HG03095 (cell line): ENCODE data around the gene COMMD9.

ENCODE experiments used
- ATAC-seq: cut with Tn5 transposase; IDR thresholded peaks from one replicate; pipeline ENCODE4 v1.9.1; 2021; ENCODE audit warnings: moderate library complexity; ENCODE audit not compliant: unreplicated experiment

The COMMD9 gene

GRCh38 chr11:36258730-36259360 lies 30.4 kb downstream of the COMMD9 start:
- ATAC-seq = no peak

- ATAC-seq = no peak
These were observed 31.9 kb downstream of the COMMD9 start for GRCh38 chr11:36257351-36257750.

GRCh38 chr11:36254713-36255112 lies 34.5 kb downstream of the COMMD9 start:
- ATAC-seq = no peak

- no peak for ATAC-seq
These were observed 36.0 kb downstream of the COMMD9 start for GRCh38 chr11:36253238-36253637.

- no peak for ATAC-seq
These were observed 37.4 kb downstream of the COMMD9 start for GRCh38 chr11:36251823-36252222.

- ATAC-seq = no peak
These were observed 40.0 kb downstream of the COMMD9 start for GRCh38 chr11:36249246-36249645.

- ATAC-seq = no peak
These were observed 40.8 kb downstream of the COMMD9 start for GRCh38 chr11:36248436-36248835.

- ATAC-seq = no peak
These were observed 41.7 kb downstream of the COMMD9 start for GRCh38 chr11:36247493-36247892.

- no peak for ATAC-seq
These were observed 45.6 kb downstream of the COMMD9 start for GRCh38 chr11:36243641-36244040.

GRCh38 chr11:36241497-36241896 lies 47.7 kb downstream of the COMMD9 start:
- no peak for ATAC-seq

GRCh38 chr11:36240801-36241200 lies 48.4 kb downstream of the COMMD9 start:
- no peak for ATAC-seq

- ATAC-seq = no peak
These were observed 49.1 kb downstream of the COMMD9 start for GRCh38 chr11:36240173-36240572.

- ATAC-seq = no peak
These were observed 49.6 kb downstream of the COMMD9 start for GRCh38 chr11:36239636-36240035.

GRCh38 chr11:36238881-36239280 lies 50.3 kb downstream of the COMMD9 start:
- ATAC-seq = no peak

- no peak for ATAC-seq
These were observed 51.1 kb downstream of the COMMD9 start for GRCh38 chr11:36238036-36238631.

GRCh38 chr11:36237391-36237790 lies 51.8 kb downstream of the COMMD9 start:
- ATAC-seq = no peak

GRCh38 chr11:36235750-36236149 lies 53.5 kb downstream of the COMMD9 start:
- no peak for ATAC-seq

GRCh38 chr11:36234825-36235224 lies 54.4 kb downstream of the COMMD9 start:
- no peak for ATAC-seq

- ATAC-seq = no peak
These were observed 56.0 kb downstream of the COMMD9 start for GRCh38 chr11:36233204-36233603.

- ATAC-seq = no peak
These were observed 58.2 kb downstream of the COMMD9 start for GRCh38 chr11:36230779-36231699.

- no peak for ATAC-seq
These were observed 60.0 kb downstream of the COMMD9 start for GRCh38 chr11:36229091-36229705.
